ENCODE data around the gene ZDHHC8.

- no peak for TF ChIP-seq EZH2 (IDR thresholded peaks at IDR 0.05; ENCODE audit: insufficient read depth, poor library complexity, severe bottlenecking)
- no peak for TF ChIP-seq EZH2phosphoT487 (IDR thresholded peaks at IDR 0.05; ENCODE audit: insufficient read depth, low read depth)
These were observed 14.5 kb upstream of the ZDHHC8 start, which contains the start of gene TRMT2A for GRCh38 chr22:20116951-20117632.
